ENCODE measurements around the gene IGSF9.

DNA sequence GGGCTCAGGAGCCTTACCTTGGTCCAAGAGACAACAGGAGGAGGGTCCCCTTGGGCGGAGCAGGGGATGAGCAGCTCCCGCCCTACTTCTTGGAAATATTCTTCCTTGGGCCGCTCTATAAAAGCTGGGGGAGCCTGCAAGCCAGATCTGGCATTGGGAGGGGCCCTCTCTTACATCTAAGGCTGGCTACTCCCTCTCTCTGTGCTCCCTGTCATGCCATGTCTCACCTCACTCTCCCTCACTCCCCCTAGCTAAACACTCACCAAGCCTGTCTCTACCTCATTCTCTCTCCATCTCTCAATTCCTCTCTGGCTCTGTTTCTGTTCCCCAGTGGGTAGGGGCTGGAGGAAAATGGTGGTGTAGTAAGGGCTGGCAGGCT, 13.6 kb downstream of the IGSF9 start:
- TF ChIP-seq, protein P1, sequence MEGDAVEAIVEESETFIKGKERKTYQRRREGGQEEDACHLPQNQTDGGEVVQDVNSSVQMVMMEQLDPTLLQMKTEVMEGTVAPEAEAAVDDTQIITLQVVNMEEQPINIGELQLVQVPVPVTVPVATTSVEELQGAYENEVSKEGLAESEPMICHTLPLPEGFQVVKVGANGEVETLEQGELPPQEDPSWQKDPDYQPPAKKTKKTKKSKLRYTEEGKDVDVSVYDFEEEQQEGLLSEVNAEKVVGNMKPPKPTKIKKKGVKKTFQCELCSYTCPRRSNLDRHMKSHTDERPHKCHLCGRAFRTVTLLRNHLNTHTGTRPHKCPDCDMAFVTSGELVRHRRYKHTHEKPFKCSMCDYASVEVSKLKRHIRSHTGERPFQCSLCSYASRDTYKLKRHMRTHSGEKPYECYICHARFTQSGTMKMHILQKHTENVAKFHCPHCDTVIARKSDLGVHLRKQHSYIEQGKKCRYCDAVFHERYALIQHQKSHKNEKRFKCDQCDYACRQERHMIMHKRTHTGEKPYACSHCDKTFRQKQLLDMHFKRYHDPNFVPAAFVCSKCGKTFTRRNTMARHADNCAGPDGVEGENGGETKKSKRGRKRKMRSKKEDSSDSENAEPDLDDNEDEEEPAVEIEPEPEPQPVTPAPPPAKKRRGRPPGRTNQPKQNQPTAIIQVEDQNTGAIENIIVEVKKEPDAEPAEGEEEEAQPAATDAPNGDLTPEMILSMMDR (IDR thresholded peaks at IDR 0.05; ENCODE audit: insufficient read depth, low read depth, low read length): no peak
- TF ChIP-seq EZH2 (IDR thresholded peaks at IDR 0.05; ENCODE audit: insufficient read depth, low read length): no peak
